ENCODE data around the gene CYP19A1. TPM values are rescaled to one million over a fixed set of nuclear protein-coding genes. Genes with fewer than 3 reads are reported as not detected.

Gene CYP19A1
- polyA plus RNA-seq, 1 of the 3 experiments (the other 2 are of a cell fraction), result 0.03 TPM

DNA sequence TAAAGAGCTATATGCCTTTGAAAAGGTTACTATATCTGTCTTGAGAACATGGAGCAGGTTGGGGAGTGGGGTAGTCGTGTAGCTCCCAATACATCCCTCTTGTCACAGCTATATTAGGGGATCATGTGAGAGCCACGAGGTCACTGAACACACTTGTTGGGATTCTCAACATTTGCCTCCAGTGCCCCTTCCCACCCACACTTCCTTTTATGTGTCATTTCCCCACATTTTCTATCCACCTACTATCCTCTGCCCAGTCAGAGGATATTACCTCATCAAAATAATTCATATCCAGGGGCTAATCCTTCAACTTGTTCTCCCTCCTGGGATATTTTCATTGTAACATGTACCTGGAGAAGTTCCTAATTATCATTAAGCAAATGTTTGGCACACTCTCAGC is 85.0 kb downstream of the CYP19A1 start:
- Histone ChIP-seq H2AFZ (ENCODE audit: low read depth) (no peak overlapping the region), H3K79me2 (ENCODE audit: insufficient read depth) (no peaks in the 10 kb centered on the region), H3K9me2 (no peaks in the 10 kb centered on the region), H3K27me3 (ENCODE audit: insufficient read depth) (no peaks in the 10 kb centered on the region; the same call in 1 of the 2 replicates), H3K9ac (no peak overlapping the region), H3K4me2 (no peak overlapping the region), H3F3A (replicated peaks; ENCODE audit: insufficient read depth) (no peaks in the 10 kb centered on the region), H3K9me3 (no peaks in the 10 kb centered on the region), H3K27ac (ENCODE audit: low read depth in 2 of 2, low read length in 1 of 2) (no peak overlapping the region), H3K4me1 (ENCODE audit: control insufficient read depth in 1 of 2, insufficient read depth in 2 of 2, low read depth in 1 of 2, low read length in 1 of 2) (no peaks in the 10 kb centered on the region; a peak in 1 of 4 replicates), H4K20me1 (ENCODE audit: insufficient read depth) (no peaks in the 10 kb centered on the region), H3K36me3 (replicated peaks in 1 of 2; ENCODE audit: control insufficient read depth in 1 of 2, insufficient read depth in 2 of 2, low read length in 1 of 2) (no peaks in the 10 kb centered on the region), H3K4me3 (ENCODE audit: low read depth in 2 of 2, low read length in 1 of 2) (no peak overlapping the region)
- no peak for TF ChIP-seq MXI1 (IDR thresholded peaks at IDR 0.05; ENCODE audit: low read depth, low read length)
- no peak for TF ChIP-seq ELF1 (IDR thresholded peaks at IDR 0.05)
- no peak for TF ChIP-seq NFIC (IDR thresholded peaks at IDR 0.05; ENCODE audit: borderline replicate concordance)
- no peak for TF ChIP-seq FOXJ3 (CRISPR knock-in tag; IDR thresholded peaks at IDR 0.05)
- TF ChIP-seq FOXM1 (IDR thresholded peaks at IDR 0.05; ENCODE audit: low read depth), result no peak
- no peak for TF ChIP-seq FOSL2 (IDR thresholded peaks at IDR 0.05; ENCODE audit: borderline replicate concordance, low read depth)
- no peak for TF ChIP-seq CHD2 (IDR thresholded peaks at IDR 0.05; ENCODE audit: low read length, partially characterized antibody)
- no peak for TF ChIP-seq TAF1 (IDR thresholded peaks at IDR 0.05; ENCODE audit: borderline replicate concordance, low read depth, low read length)
- TF ChIP-seq, protein P1, sequence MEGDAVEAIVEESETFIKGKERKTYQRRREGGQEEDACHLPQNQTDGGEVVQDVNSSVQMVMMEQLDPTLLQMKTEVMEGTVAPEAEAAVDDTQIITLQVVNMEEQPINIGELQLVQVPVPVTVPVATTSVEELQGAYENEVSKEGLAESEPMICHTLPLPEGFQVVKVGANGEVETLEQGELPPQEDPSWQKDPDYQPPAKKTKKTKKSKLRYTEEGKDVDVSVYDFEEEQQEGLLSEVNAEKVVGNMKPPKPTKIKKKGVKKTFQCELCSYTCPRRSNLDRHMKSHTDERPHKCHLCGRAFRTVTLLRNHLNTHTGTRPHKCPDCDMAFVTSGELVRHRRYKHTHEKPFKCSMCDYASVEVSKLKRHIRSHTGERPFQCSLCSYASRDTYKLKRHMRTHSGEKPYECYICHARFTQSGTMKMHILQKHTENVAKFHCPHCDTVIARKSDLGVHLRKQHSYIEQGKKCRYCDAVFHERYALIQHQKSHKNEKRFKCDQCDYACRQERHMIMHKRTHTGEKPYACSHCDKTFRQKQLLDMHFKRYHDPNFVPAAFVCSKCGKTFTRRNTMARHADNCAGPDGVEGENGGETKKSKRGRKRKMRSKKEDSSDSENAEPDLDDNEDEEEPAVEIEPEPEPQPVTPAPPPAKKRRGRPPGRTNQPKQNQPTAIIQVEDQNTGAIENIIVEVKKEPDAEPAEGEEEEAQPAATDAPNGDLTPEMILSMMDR (IDR thresholded peaks at IDR 0.05), result no peak
- no peak for TF ChIP-seq YY1 (IDR thresholded peaks at IDR 0.05; ENCODE audit: low read depth)
- TF ChIP-seq TCF12 (IDR thresholded peaks at IDR 0.05), result no peak
- TF ChIP-seq, protein P2, sequence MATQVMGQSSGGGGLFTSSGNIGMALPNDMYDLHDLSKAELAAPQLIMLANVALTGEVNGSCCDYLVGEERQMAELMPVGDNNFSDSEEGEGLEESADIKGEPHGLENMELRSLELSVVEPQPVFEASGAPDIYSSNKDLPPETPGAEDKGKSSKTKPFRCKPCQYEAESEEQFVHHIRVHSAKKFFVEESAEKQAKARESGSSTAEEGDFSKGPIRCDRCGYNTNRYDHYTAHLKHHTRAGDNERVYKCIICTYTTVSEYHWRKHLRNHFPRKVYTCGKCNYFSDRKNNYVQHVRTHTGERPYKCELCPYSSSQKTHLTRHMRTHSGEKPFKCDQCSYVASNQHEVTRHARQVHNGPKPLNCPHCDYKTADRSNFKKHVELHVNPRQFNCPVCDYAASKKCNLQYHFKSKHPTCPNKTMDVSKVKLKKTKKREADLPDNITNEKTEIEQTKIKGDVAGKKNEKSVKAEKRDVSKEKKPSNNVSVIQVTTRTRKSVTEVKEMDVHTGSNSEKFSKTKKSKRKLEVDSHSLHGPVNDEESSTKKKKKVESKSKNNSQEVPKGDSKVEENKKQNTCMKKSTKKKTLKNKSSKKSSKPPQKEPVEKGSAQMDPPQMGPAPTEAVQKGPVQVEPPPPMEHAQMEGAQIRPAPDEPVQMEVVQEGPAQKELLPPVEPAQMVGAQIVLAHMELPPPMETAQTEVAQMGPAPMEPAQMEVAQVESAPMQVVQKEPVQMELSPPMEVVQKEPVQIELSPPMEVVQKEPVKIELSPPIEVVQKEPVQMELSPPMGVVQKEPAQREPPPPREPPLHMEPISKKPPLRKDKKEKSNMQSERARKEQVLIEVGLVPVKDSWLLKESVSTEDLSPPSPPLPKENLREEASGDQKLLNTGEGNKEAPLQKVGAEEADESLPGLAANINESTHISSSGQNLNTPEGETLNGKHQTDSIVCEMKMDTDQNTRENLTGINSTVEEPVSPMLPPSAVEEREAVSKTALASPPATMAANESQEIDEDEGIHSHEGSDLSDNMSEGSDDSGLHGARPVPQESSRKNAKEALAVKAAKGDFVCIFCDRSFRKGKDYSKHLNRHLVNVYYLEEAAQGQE (IDR thresholded peaks at IDR 0.05; ENCODE audit: low read depth, low read length), result no peak
- TF ChIP-seq SMC3 (IDR thresholded peaks at IDR 0.05; ENCODE audit: low read depth, low read length), result no peak
- TF ChIP-seq, protein P3, sequence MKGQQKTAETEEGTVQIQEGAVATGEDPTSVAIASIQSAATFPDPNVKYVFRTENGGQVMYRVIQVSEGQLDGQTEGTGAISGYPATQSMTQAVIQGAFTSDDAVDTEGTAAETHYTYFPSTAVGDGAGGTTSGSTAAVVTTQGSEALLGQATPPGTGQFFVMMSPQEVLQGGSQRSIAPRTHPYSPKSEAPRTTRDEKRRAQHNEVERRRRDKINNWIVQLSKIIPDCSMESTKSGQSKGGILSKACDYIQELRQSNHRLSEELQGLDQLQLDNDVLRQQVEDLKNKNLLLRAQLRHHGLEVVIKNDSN (IDR thresholded peaks at IDR 0.05; ENCODE audit: borderline replicate concordance, low read depth), result no peak
- TF ChIP-seq, protein P4, sequence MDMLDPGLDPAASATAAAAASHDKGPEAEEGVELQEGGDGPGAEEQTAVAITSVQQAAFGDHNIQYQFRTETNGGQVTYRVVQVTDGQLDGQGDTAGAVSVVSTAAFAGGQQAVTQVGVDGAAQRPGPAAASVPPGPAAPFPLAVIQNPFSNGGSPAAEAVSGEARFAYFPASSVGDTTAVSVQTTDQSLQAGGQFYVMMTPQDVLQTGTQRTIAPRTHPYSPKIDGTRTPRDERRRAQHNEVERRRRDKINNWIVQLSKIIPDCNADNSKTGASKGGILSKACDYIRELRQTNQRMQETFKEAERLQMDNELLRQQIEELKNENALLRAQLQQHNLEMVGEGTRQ (IDR thresholded peaks at IDR 0.05; ENCODE audit: borderline replicate concordance, low read depth, low read length), result no peak
- no peak for TF ChIP-seq MEF2A (IDR thresholded peaks at IDR 0.05; ENCODE audit: borderline replicate concordance, low read depth)
- no peak for TF ChIP-seq GATA2 (CRISPR knock-in tag; IDR thresholded peaks at IDR 0.05)
- no peak for TF ChIP-seq EP300 (IDR thresholded peaks at IDR 0.05; ENCODE audit: borderline replicate concordance in 1 of 2, low read depth in 1 of 2, low read length in 1 of 2)
- no peak for TF ChIP-seq NRF1 (IDR thresholded peaks at IDR 0.05; ENCODE audit: low read depth, low read length)
- no peak for DNase-seq
- ChIA-PET CTCF (interaction anchor here (0.9 to 1.7 kb wide), 4 partner anchors 16 to 149 kb away, joined by 3 to 5 read pairs (median 4); no protein-coding TSS in a partner anchor), POLR2A (no interaction called here)
- WGBS (ENCODE audit: low lambda C conversion rate), result 40% methylated on average over 2 of the region's 2 CpGs

Measured in SK-N-SH (cell line).